ENCODE measurements around the gene ASCC3. TPM values are rescaled to one million over a fixed set of nuclear protein-coding genes. Genes with fewer than 3 reads are reported as not detected.

ASCC3 gene
- total RNA-seq, 1 experiment from 2014 or later, result 40.5 TPM

DNA sequence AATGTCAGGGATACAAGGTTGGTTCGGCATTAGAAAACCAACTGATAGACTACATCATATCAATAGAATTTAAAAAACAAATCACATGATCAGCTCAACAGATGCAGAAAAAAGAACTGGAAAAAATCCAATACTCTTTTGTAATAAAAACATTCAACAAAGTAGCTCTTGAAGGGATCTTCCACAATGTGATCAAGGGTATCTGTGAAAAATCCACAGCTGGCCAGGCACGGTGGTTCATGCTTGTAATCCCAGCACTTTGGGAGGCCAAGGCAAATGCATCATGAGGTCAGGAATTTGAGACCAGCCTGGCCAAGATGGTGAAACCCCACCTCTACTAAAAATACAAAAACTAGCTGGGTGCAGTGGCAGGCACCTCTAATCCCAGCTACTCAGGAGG, 63.1 kb downstream of the ASCC3 start:
- DNase-seq (ENCODE audit: low read depth, low spot score), result no peak
- CTCF ChIA-PET, result no interaction called here
- no peak for TF ChIP-seq SP1 (IDR thresholded peaks at IDR 0.05; ENCODE audit: low read depth)
- TF ChIP-seq, protein P1, sequence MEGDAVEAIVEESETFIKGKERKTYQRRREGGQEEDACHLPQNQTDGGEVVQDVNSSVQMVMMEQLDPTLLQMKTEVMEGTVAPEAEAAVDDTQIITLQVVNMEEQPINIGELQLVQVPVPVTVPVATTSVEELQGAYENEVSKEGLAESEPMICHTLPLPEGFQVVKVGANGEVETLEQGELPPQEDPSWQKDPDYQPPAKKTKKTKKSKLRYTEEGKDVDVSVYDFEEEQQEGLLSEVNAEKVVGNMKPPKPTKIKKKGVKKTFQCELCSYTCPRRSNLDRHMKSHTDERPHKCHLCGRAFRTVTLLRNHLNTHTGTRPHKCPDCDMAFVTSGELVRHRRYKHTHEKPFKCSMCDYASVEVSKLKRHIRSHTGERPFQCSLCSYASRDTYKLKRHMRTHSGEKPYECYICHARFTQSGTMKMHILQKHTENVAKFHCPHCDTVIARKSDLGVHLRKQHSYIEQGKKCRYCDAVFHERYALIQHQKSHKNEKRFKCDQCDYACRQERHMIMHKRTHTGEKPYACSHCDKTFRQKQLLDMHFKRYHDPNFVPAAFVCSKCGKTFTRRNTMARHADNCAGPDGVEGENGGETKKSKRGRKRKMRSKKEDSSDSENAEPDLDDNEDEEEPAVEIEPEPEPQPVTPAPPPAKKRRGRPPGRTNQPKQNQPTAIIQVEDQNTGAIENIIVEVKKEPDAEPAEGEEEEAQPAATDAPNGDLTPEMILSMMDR (IDR thresholded peaks at IDR 0.05 in 2 of 3, conservative IDR thresholded peaks at IDR 0.05 in 1 of 3; ENCODE audit: borderline replicate concordance in 1 of 3, insufficient read depth in 1 of 3, low read depth in 2 of 3, low read length in 2 of 3), result no peak
- H3K4me2 ChIP-seq (ENCODE audit: low read length), result no peak overlapping the region
- H3K9ac ChIP-seq (ENCODE audit: low read length), result no peak overlapping the region
- RAD21 ChIA-PET (ENCODE audit: low non-redundant PET in 1 of 2, low total read pairs in 2 of 2, uncharacterized antibody in 2 of 2, unreplicated experiment in 2 of 2), result no interaction called here
- no peaks in the 10 kb centered on the region for H3K9me2 ChIP-seq (ENCODE audit: insufficient read depth)
- POLR2A ChIA-PET, result no interaction called here
- intact Hi-C loops (cut with micrococcal nuclease), result no loop called here
- H3K79me2 ChIP-seq (ENCODE audit: insufficient read depth, low read length), result peaks cover 76% of the 10 kb centered on the region
- no peak overlapping the region for H3K4me3 ChIP-seq (replicated peaks in 1 of 2; ENCODE audit: low read depth in 1 of 2, low read length in 2 of 2)
- no peaks in the 10 kb centered on the region for H3K9me3 ChIP-seq (ENCODE audit: control insufficient read depth in 1 of 2, insufficient read depth in 1 of 2, low read depth in 1 of 2, low read length in 2 of 2)
- no peaks in the 10 kb centered on the region for H3K4me1 ChIP-seq (ENCODE audit: control insufficient read depth in 1 of 2, insufficient read depth in 2 of 2, low read length in 2 of 2)
- no peaks in the 10 kb centered on the region for H3K36me3 ChIP-seq (ENCODE audit: control insufficient read depth in 1 of 2, insufficient read depth in 2 of 2, low read length in 2 of 2)
- no peak overlapping the region for H3K27ac ChIP-seq (ENCODE audit: low read depth, low read length)
- no TSS peak for BruUV-seq (replicated peaks)
- H2AFZ ChIP-seq (ENCODE audit: low read depth, low read length, poor library complexity, severe bottlenecking), result no peak overlapping the region
- no peak for ATAC-seq
- peaks cover 1% of the 10 kb centered on the region; the same call in 1 of the 2 replicates for H4K20me1 ChIP-seq (ENCODE audit: insufficient read depth)
- H3K27me3 ChIP-seq (ENCODE audit: insufficient read depth, low read length), result no peaks in the 10 kb centered on the region

DNA sequence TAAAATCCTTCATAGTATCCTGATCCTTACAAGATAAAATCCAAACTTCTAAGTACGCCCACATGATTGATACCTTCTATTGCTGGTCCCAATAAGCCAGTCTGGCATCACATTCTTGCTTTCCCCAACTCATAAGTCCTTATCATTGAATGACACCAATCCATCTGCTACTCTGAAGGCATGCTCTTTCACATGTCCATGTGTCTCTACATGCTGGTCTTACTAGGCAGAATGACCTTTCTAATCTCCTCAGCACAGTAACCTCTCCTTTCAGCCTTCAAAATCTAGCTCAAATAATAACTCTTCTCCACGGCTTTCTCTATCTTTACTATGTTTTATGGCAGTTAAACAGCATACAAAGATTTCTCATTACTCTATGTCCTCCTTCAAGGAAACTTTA, 71.1 kb downstream of the ASCC3 start:
- DNase-seq (ENCODE audit: low read depth, low spot score), result no peak
- RAD21 ChIA-PET (ENCODE audit: low non-redundant PET in 1 of 2, low total read pairs in 2 of 2, uncharacterized antibody in 2 of 2, unreplicated experiment in 2 of 2), result no interaction called here
- Histone ChIP-seq H3K4me2 (ENCODE audit: low read length) (no peak overlapping the region), H3K36me3 (ENCODE audit: control insufficient read depth in 1 of 2, insufficient read depth in 2 of 2, low read length in 2 of 2) (no peaks in the 10 kb centered on the region), H3K9ac (ENCODE audit: low read length) (no peak overlapping the region), H3K27me3 (ENCODE audit: insufficient read depth, low read length) (no peaks in the 10 kb centered on the region), H3K27ac (ENCODE audit: low read depth, low read length) (no peak overlapping the region), H3K9me3 (ENCODE audit: control insufficient read depth in 1 of 2, insufficient read depth in 1 of 2, low read depth in 1 of 2, low read length in 2 of 2) (no peaks in the 10 kb centered on the region), H3K79me2 (ENCODE audit: insufficient read depth, low read length) (peaks cover 45% of the 10 kb centered on the region), H3K4me3 (replicated peaks in 1 of 2; ENCODE audit: low read depth in 1 of 2, low read length in 2 of 2) (no peak overlapping the region), H2AFZ (ENCODE audit: low read depth, low read length, poor library complexity, severe bottlenecking) (no peak overlapping the region), H4K20me1 (ENCODE audit: insufficient read depth) (no peaks in the 10 kb centered on the region), H3K9me2 (ENCODE audit: insufficient read depth) (no peaks in the 10 kb centered on the region), H3K4me1 (ENCODE audit: control insufficient read depth in 1 of 2, insufficient read depth in 2 of 2, low read length in 2 of 2) (no peaks in the 10 kb centered on the region)
- no peak for ATAC-seq
- CTCF ChIA-PET, result no interaction called here
- intact Hi-C loops (cut with micrococcal nuclease), result no loop called here
- BruUV-seq (replicated peaks), result no TSS peak
- POLR2A ChIA-PET, result no interaction called here
- TF ChIP-seq EZH2 (IDR thresholded peaks at IDR 0.05), result no peak
- TF ChIP-seq ZFX (IDR thresholded peaks at IDR 0.05), result no peak
- TF ChIP-seq, protein P2, sequence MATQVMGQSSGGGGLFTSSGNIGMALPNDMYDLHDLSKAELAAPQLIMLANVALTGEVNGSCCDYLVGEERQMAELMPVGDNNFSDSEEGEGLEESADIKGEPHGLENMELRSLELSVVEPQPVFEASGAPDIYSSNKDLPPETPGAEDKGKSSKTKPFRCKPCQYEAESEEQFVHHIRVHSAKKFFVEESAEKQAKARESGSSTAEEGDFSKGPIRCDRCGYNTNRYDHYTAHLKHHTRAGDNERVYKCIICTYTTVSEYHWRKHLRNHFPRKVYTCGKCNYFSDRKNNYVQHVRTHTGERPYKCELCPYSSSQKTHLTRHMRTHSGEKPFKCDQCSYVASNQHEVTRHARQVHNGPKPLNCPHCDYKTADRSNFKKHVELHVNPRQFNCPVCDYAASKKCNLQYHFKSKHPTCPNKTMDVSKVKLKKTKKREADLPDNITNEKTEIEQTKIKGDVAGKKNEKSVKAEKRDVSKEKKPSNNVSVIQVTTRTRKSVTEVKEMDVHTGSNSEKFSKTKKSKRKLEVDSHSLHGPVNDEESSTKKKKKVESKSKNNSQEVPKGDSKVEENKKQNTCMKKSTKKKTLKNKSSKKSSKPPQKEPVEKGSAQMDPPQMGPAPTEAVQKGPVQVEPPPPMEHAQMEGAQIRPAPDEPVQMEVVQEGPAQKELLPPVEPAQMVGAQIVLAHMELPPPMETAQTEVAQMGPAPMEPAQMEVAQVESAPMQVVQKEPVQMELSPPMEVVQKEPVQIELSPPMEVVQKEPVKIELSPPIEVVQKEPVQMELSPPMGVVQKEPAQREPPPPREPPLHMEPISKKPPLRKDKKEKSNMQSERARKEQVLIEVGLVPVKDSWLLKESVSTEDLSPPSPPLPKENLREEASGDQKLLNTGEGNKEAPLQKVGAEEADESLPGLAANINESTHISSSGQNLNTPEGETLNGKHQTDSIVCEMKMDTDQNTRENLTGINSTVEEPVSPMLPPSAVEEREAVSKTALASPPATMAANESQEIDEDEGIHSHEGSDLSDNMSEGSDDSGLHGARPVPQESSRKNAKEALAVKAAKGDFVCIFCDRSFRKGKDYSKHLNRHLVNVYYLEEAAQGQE (IDR thresholded peaks at IDR 0.05; ENCODE audit: low read depth), result no peak
- no peak for TF ChIP-seq ZNF274 (IDR thresholded peaks at IDR 0.05; ENCODE audit: low read depth, low read length)
- no peak for TF ChIP-seq SIN3A (IDR thresholded peaks at IDR 0.05; ENCODE audit: low read depth)
- no peak for TF ChIP-seq SRF (IDR thresholded peaks at IDR 0.05; ENCODE audit: low read depth)
- TF ChIP-seq TCF7L2 (IDR thresholded peaks at IDR 0.05; ENCODE audit: borderline replicate concordance, extremely low read depth, insufficient read depth, insufficient read length), result no peak
- no peak for TF ChIP-seq EGR1 (IDR thresholded peaks at IDR 0.05; ENCODE audit: low read depth)
- TF ChIP-seq, protein P1 (IDR thresholded peaks at IDR 0.05 in 2 of 3, conservative IDR thresholded peaks at IDR 0.05 in 1 of 3; ENCODE audit: borderline replicate concordance in 1 of 3, insufficient read depth in 1 of 3, low read depth in 2 of 3, low read length in 2 of 3), result no peak
- no peak for TF ChIP-seq JUND (IDR thresholded peaks at IDR 0.05)
- no peak for TF ChIP-seq RAD21 (IDR thresholded peaks at IDR 0.05; ENCODE audit: low read depth)
- no peak for TF ChIP-seq ELF1 (IDR thresholded peaks at IDR 0.05; ENCODE audit: borderline replicate concordance, low read depth)
- TF ChIP-seq POLR2A (IDR thresholded peaks at IDR 0.05; ENCODE audit: borderline replicate concordance, extremely low read depth, insufficient read depth, insufficient read length), result no peak
- no peak for TF ChIP-seq CEBPB (IDR thresholded peaks at IDR 0.05; ENCODE audit: low read depth)

Measured in HCT116 (cell line).